Measurements from ENCODE around the gene ENTHD1.

ENTHD1 gene

GRCh38 chr22:39738746-39739145 is 154.8 kb downstream of the ENTHD1 start:
- POLR2A ChIA-PET, result no interaction called here
- TF ChIP-seq CTCF (tag by site-specific recombination; IDR thresholded peaks at IDR 0.05) (no peak), ZNF112 (tag by site-specific recombination; IDR thresholded peaks at IDR 0.05) (no peak)

GRCh38 chr22:39735776-39736175 is 157.8 kb downstream of the ENTHD1 start:
- ChIA-PET CTCF (interaction anchor here (0.7 to 1.2 kb wide), 3 partner anchors 41 to 201 kb away, joined by 3 to 4 read pairs (median 3); no protein-coding TSS in a partner anchor), POLR2A (no interaction called here)
- H3K4me3 ChIP-seq (ENCODE audit: low read depth, low read length), result no peak overlapping the region
- TF ChIP-seq ZNF776 (tag by site-specific recombination; IDR thresholded peaks at IDR 0.05; ENCODE audit: borderline replicate concordance), result no peak
- TF ChIP-seq ZNF350 (tag by site-specific recombination; IDR thresholded peaks at IDR 0.05), result no peak
- TF ChIP-seq ZBTB48 (tag by site-specific recombination; IDR thresholded peaks at IDR 0.05), result no peak
- no peak for TF ChIP-seq ZNF747 (tag by site-specific recombination; IDR thresholded peaks at IDR 0.05)
- TF ChIP-seq HOXA7 (CRISPR knock-in tag; IDR thresholded peaks at IDR 0.05; ENCODE audit: borderline replicate concordance), result no peak
- no peak for TF ChIP-seq ZBTB8A (tag by site-specific recombination; IDR thresholded peaks at IDR 0.05)
- no peak for TF ChIP-seq SCRT1 (tag by site-specific recombination; IDR thresholded peaks at IDR 0.05; ENCODE audit: borderline replicate concordance)
- no peak for TF ChIP-seq ZBTB17 (tag by site-specific recombination; IDR thresholded peaks at IDR 0.05)
- TF ChIP-seq ZNF37A (tag by site-specific recombination; IDR thresholded peaks at IDR 0.05), result no peak
- TF ChIP-seq ZNF114 (tag by site-specific recombination; IDR thresholded peaks at IDR 0.05), result no peak
- TF ChIP-seq ZNF529 (tag by site-specific recombination; IDR thresholded peaks at IDR 0.05; ENCODE audit: insufficient replicate concordance), result no peak
- no peak for TF ChIP-seq AEBP2 (tag by site-specific recombination; IDR thresholded peaks at IDR 0.05; ENCODE audit: borderline replicate concordance)
- H3K36me3 ChIP-seq (ENCODE audit: control insufficient read depth in 2 of 2, insufficient read depth in 1 of 2, low read length in 2 of 2), result no peaks in the 10 kb centered on the region
- H3K9me3 ChIP-seq (ENCODE audit: control insufficient read depth, insufficient read depth, low read depth, low read length), result no peaks in the 10 kb centered on the region
- no peak overlapping the region for H3K27ac ChIP-seq (ENCODE audit: extremely low read depth, low read depth, low read length)
- no peaks in the 10 kb centered on the region for H3K4me1 ChIP-seq (ENCODE audit: control insufficient read depth, insufficient read depth, low read length)

More at GRCh38 chr22:39738746-39739145, 154.8 kb downstream of the ENTHD1 start:
- H3K4me3 ChIP-seq (ENCODE audit: low read depth, low read length), result no peak overlapping the region
- H3K4me1 ChIP-seq (ENCODE audit: control insufficient read depth, insufficient read depth, low read length), result no peaks in the 10 kb centered on the region
- H3K9me3 ChIP-seq (ENCODE audit: control insufficient read depth, insufficient read depth, low read depth, low read length), result no peaks in the 10 kb centered on the region
- no peaks in the 10 kb centered on the region for H3K36me3 ChIP-seq (ENCODE audit: control insufficient read depth in 2 of 2, insufficient read depth in 1 of 2, low read length in 2 of 2)
- CTCF ChIA-PET, result interaction anchor here (1.0 kb wide), 2 partner anchors 12 to 27 kb away, joined by 3 to 5 read pairs; no protein-coding TSS in a partner anchor
- no peak overlapping the region for H3K27ac ChIP-seq (ENCODE audit: extremely low read depth, low read depth, low read length)

- Histone ChIP-seq H3K9me3 (ENCODE audit: control insufficient read depth, insufficient read depth, low read depth, low read length) (no peaks in the 10 kb centered on the region), H3K4me3 (ENCODE audit: low read depth, low read length) (no peak overlapping the region), H3K36me3 (ENCODE audit: control insufficient read depth in 2 of 2, insufficient read depth in 1 of 2, low read length in 2 of 2) (no peaks in the 10 kb centered on the region), H3K27ac (ENCODE audit: extremely low read depth, low read depth, low read length) (no peak overlapping the region), H3K4me1 (ENCODE audit: control insufficient read depth, insufficient read depth, low read length) (no peaks in the 10 kb centered on the region)
- ChIA-PET POLR2A (interaction anchor here (0.6 kb wide), 1 partner anchor 1216 kb away, joined by 4 read pairs; the partner anchor contains the start of gene RBX1), CTCF (interaction anchor here (0.6 to 0.7 kb wide), 3 partner anchors 71 to 242 kb away, joined by 3 read pairs; no protein-coding TSS in a partner anchor)
- TF ChIP-seq PRDM2 (tag by site-specific recombination; IDR thresholded peaks at IDR 0.05; ENCODE audit: borderline replicate concordance) (no peak), PATZ1 (tag by site-specific recombination; IDR thresholded peaks at IDR 0.05) (no peak), ATF2 (tag by site-specific recombination; IDR thresholded peaks at IDR 0.05; ENCODE audit: low read depth) (peak; percentile 24; the same call in 1 of the 2 replicates)
Measured at GRCh38 chr22:39734866-39735265, 158.7 kb downstream of the ENTHD1 start.
